Stimulated activated CD8-positive, alpha-beta memory T cell treated with anti-CD3 and anti-CD28 coated beads, Interleukin-15, amount 100 ng/mL, for 1 hour (primary cell): ENCODE results near the gene PPIL4.
A peak's percentile ranks its signal among the peaks of the same experiment; 100 is the strongest.

Source experiments
- DNase-seq: peaks from one replicate; pipeline ENCODE4 v3.0.0-alpha.2; 2020; ENCODE audit warnings: low read depth

Gene PPIL4

GRCh38 chr6:149545754-149546471, at the start of gene PPIL4:
Gene PPIL4, minus strand, starts transcription at chr6:149546043. Its CDS starts 38 bp downstream, at chr6:149546005.
- peak; percentile 91 for DNase-seq

- DNase-seq, result no peak
These were observed 47.6 kb upstream of the PPIL4 start for GRCh38 chr6:149593408-149593807.

DNA sequence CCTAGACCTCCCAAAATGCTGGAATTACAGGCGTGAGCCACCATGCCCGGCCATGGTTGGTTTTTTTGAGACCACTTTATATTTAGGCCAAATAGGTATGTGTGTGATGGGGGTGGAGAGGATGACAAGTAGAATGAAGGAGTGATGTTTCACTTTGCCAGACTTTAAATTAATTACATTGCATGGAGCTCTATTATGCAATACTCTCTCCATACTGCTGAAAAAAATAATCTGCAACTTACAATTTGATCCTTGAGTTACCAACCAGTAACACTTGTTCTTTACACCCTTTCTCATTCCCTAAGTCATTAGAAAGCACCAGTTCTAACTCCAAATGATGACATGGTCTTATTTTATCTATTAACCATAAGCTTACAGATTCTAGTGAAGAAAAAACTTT, 47.1 kb upstream of the PPIL4 start:
- DNase-seq, result no peak

DNA sequence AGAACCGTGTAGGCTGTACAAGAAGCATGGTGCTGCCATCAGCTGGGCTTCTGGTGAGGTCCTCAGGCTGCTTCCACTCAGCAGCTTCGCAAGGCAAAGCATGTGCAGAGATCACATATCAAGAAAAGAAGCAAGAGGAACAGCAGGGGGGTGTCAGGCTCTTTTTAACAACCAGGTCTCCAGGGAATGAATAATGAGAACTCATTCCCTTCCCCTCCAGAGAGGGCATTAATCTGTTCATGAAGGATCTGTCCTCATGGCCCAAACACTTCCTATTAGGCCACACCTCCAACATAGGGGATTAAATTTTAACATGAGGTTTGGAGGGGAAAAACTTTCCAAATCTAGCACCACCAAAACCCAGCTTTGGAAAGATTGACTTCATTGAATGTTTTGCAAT, 40.3 kb upstream of the PPIL4 start:
- DNase-seq, result no peak

DNA sequence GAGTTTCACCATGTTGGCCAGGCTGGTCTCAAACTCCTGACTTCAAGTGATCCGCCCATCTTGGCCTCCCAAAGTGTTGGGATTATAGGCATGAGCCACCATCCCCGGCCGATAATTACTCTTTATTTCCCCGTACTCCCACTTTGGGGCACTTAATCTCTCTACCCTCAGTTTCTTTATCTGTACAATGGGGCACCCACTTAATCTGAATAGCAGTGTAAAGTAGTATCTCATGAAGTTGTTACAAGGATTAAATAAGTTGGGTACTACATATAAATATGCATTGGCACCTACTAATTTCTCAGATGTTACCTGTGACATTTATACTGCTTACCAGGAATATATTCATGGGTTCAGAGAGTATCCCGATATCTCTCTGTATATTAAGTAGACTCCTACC, 35.5 kb upstream of the PPIL4 start:
- DNase-seq, result no peak

DNA sequence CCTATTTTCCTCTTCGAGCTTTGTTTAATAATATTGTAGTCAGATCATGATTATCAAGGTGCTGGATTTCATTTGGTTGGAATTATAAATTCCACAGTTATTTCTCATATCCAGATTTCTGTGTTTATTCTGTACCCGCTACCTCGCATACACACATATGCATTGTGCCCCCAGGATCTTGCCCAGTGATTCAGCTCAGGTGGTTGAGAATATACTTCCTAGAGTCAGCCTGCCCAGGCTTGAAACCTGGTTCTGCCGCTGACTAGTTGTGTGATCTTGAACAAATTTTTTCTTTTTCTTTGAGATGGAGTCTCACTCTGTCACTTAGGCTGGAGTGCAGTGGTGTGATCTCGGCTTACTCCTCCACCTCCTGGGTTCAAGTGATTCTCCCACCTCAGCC, 35.0 kb upstream of the PPIL4 start:
- no peak for DNase-seq

DNA sequence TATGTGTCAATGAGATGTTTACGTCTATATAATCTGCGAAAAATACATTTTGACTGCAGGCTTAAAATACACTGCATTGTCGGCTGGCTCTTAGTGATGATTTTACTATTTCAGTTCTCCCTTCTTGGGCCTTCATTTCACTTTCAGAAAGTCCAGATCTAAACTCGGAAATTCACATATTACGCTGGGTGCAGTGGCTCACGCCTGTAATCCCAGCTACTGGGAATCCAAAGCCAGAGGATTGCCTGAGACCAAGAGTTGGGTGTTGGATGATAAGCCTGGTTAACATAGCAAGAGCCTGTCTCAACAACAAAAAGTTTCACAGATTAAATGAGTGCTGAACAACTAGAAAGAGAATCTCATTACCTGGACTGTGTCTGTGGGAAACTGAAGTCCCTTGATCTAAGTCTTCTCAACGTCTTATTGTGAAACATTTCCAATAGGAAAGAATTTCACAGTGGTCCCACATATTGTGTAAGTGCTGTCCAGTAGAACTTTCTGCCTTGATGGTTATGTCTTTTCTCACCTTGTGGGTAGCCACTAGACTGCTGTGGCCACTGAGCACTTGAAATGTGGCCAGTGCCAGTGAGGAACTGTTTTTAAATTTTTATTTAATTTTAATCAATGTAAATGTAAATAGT, 22.2 kb upstream of the PPIL4 start:
- no peak for DNase-seq

- no peak for DNase-seq
These were observed 21.3 kb upstream of the PPIL4 start for GRCh38 chr6:149567194-149567586.

DNA sequence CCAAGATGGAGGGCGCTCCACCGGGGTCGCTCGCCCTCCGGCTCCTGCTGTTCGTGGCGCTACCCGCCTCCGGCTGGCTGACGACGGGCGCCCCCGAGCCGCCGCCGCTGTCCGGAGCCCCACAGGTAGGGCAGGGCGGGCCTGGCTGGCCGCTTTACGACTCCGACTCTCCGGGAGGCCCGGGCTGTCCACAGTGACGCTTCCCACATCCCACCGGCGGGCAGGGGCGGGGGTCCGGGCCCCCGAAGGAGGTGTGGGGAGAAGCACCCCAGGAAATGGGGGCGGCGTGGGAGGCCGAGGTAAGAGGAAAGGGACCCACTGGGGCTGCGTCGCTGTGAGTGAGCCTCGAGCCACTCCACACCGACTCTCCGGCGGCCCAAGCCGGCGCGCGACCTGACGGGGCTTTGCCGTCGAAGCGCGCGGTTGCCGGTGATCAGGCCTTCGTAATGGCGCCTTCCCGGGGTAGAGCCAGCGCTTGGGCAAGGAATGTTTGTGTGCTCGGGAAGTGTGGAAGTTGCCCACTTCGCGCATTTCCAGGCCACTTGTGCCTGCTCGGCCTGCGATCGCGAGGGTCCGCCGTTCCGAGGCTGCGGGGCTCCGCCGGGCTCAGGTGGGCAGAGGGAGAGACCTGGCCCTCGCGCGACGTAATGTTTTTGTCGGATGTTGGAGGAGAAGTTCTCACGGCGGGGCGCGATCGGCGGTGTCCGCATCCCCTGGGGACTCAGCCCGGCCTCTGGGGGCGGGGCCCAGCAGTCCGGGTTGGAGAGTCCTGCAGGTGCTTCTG, 20.8 kb upstream of the PPIL4 start:
- DNase-seq, result peak; percentile 16

- DNase-seq, result peak; percentile 90
These were observed 19.9 kb upstream of the PPIL4 start, which contains the start of gene GINM1 for GRCh38 chr6:149565527-149566409. Gene GINM1, plus strand, starts transcription at chr6:149566375. Its CDS starts 40 bp downstream, at chr6:149566415.

GRCh38 chr6:149563928-149564325, 18.1 kb upstream of the PPIL4 start:
- DNase-seq, result no peak

GRCh38 chr6:149563203-149563927, 17.5 kb upstream of the PPIL4 start:
- DNase-seq, result no peak

DNA sequence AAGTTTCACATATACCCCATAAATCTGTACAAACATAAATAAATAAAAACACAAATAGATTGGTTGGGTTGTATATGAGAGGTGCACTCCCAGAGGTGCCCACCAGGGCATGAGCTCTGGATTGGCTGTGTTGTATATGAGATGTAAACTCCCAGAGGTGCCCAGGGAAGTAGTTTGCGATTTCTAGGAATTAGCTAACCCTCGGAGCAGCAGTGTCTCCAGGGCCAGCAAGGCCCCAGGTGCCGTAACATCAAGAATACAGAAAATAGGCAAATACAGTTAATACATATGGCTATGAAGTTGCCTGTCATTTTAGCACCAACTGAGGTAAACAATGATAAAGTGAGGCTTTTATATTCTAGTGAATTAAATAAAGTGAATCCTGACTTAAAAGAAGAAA, 14.9 kb upstream of the PPIL4 start:
- DNase-seq, result no peak

DNA sequence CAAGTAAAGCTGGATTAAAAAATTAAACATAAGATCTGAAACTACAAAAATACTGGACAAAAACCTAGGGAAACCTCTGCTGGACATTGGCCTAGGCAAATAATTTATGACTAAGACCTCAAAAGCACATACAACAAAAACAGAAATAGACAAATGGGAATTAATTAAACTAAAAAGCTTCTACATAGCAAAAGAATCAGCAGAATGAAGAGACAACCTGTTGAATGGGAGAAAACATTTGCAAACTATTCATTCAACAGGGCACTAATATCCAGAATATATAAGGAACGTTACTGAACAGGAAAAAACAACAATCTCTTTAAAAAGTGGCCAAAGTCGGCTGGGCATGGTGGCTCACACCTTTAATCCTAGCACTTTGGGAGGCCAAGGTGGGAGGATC, 13.5 kb upstream of the PPIL4 start:
- DNase-seq, result no peak

DNA sequence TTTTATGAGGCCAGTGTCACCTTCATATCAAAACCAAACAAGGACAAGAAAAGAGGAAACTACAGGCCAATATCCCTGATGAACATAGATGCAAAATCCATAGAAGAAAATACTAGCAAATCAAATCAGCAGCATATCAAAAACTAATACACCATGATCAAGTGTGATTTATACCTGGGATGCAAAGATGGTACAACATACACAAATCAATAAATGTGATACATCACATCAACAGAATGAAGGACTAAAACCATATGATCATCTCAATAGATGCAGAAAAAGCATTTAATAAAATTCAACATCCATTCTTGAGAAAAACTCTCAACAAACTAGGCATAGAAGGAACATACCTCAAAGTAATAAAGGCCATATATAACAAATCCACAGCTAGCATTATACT, 12.2 kb upstream of the PPIL4 start:
- DNase-seq, result no peak

- no peak for DNase-seq
These were observed 6.1 kb upstream of the PPIL4 start for GRCh38 chr6:149551920-149552319.

DNA sequence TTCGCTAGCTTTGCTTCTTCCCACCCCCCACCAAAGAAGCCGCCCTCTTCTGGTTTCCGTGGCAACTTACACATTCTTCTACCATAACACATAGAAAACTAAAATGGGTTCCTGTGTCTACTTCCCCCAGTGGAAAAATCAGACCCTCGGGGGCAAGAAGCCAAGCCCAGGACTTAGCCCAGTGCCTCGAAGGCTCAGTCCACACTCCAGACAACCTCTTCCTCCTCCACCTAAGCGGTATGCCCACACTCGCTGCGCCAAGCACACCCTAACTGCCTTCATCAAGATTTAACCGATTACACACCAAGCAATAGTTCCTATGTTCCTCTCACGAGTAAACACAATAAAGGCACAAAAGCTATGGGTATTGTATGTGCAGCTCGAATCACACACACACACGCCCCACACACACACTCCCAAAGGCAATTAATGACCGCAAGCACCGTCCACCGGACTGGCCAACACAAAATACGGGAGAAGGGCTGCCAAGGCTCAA, 537 bp downstream of the PPIL4 start:
- peak; percentile 43 for DNase-seq

GRCh38 chr6:149544646-149545257, 1.1 kb downstream of the PPIL4 start:
- DNase-seq, result no peak

DNA sequence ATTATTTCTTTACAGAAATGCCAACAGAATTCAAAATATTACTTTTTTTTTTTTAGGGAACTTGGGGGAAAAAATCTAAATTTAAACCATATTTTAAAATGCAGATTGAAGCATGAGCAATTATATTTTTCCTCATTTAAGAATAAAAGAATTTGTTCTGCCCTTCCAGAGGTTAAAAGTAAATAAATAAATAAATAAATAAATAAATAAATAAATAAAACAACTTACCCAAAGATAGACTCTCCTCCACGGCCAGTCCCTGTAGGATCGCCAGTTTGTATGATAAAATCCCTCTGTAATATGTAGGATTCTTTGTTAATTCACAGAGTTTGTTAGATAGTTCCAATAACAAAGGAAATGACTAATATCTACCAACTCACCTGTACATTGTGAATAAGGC, 4.7 kb downstream of the PPIL4 start:
- DNase-seq, result no peak

DNA sequence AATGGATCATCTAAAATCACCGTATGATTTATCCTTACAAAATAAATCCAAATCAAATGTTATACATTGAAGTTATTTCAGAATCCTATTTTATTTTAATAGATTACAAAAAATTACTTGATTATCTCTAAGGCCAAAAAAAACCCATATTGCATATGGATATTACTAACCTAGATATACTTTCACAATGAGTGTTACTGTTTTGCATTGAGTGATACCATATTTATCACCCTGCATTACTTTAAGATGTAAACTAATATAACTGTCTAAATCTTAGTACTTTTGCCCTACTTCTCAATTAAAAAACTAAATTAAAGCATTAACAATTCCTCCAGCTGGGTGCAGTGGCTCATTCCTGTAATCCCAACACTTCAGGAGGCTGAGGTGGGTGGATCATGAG, 11.1 kb downstream of the PPIL4 start:
- no peak for DNase-seq

GRCh38 chr6:149529650-149530049, 16.2 kb downstream of the PPIL4 start:
- DNase-seq, result no peak
